BJ (cell line): ENCODE measurements around the gene SF3A1. TPM values are rescaled to one million over a fixed set of nuclear protein-coding genes. Genes with fewer than 3 reads are reported as not detected.

Experiments
- CTCF ChIA-PET: fragments of 350-600 bp; formaldehyde crosslinking; extraction: SDS; loops from one replicate; lab custom pipeline; 2021; ENCODE audit warnings: antibody characterized with exemption, inconsistent platforms; lab: Yijun Ruan, JAX
- POLR2A ChIA-PET: fragments of 300-600 bp; sonication (Branson Sonifier 250); formaldehyde crosslinking; extraction: SDS; loops from one replicate; lab custom pipeline; 2021; ENCODE audit warnings: antibody characterized with exemption; lab: Charles Lee
- DNase-seq: peaks from one replicate; pipeline ENCODE4 v3.0.0-alpha.2; 2011; ENCODE audit warnings: low read depth
- H3K27me3 ChIP-seq: 2 replicates; pipeline ENCODE4 v1.6.0; 2011; ENCODE audit warnings: low read length; ENCODE audit not compliant: control insufficient read depth, insufficient read depth
- H3K36me3 ChIP-seq: 2 replicates; pipeline ENCODE4 v1.5.1; 2011; ENCODE audit warnings: low read length; ENCODE audit not compliant: control insufficient read depth, insufficient read depth
- H3K4me3 ChIP-seq: 2 replicates; pipeline ENCODE4 v1.5.1; 2011; ENCODE audit warnings: low read depth, mild to moderate bottlenecking, control low read depth, low read length
- CTCF ChIP-seq: IDR thresholded peaks from 2 replicates; pipeline ENCODE4 v1.5.1; 2011; ENCODE audit warnings: low read depth, mild to moderate bottlenecking, control low read depth, inconsistent platforms, low read length, moderate library complexity; ENCODE audit not compliant: insufficient read depth
- polyA plus RNA-seq: library from polyadenylated mRNA; depleted of rRNA; stranded (reverse); fragments of >200 nt; gene quantifications from 2 replicates; pipeline ENCODE4 v1.2.3, GENCODE V29; 2011

SF3A1 gene
- polyA plus RNA-seq, 1 experiment = 66.8 TPM

GRCh38 chr22:30348809-30349208 is 7.9 kb downstream of the SF3A1 start:
- Histone ChIP-seq H3K4me3 (no peak overlapping the region), H3K27me3 (no peaks in the 10 kb centered on the region), H3K36me3 (peaks cover 32% of the 10 kb centered on the region)
- DNase-seq = peak; percentile 50
- CTCF ChIA-PET = interaction anchor here (0.7 to 2.0 kb wide), 4 partner anchors 58 to 158 kb away, joined by 3 to 5 read pairs (median 3); no protein-coding TSS in a partner anchor
- POLR2A ChIA-PET = no interaction called here
- TF ChIP-seq CTCF = no peak

- DNase-seq = no peak
- CTCF ChIA-PET = interaction anchor here (0.7 to 2.0 kb wide), 4 partner anchors 58 to 157 kb away, joined by 3 to 5 read pairs (median 3); no protein-coding TSS in a partner anchor
- POLR2A ChIA-PET = no interaction called here
Measured at GRCh38 chr22:30348404-30348803, 8.3 kb downstream of the SF3A1 start.

GRCh38 chr22:30347255-30347892 is 9.3 kb downstream of the SF3A1 start:
- H3K4me3 ChIP-seq = no peak overlapping the region
- no peak for DNase-seq
- no peaks in the 10 kb centered on the region for H3K27me3 ChIP-seq
- ChIA-PET POLR2A (no interaction called here), CTCF (interaction anchor here (0.6 to 2.0 kb wide), 4 partner anchors 59 to 1027 kb away, joined by 3 to 5 read pairs (median 4); no protein-coding TSS in a partner anchor)
- TF ChIP-seq CTCF = no peak
- peaks cover 33% of the 10 kb centered on the region for H3K36me3 ChIP-seq

More at GRCh38 chr22:30348404-30348803, 8.3 kb downstream of the SF3A1 start:
- H3K36me3 ChIP-seq = peaks cover 32% of the 10 kb centered on the region
- no peak for TF ChIP-seq CTCF
- no peak overlapping the region for H3K4me3 ChIP-seq
- no peaks in the 10 kb centered on the region for H3K27me3 ChIP-seq

- CTCF ChIA-PET = interaction anchor here (1.0 kb wide), 1 partner anchor 89 kb away, joined by 3 read pairs; no protein-coding TSS in a partner anchor
- DNase-seq = no peak
- POLR2A ChIA-PET = no interaction called here
- TF ChIP-seq CTCF = no peak
- Histone ChIP-seq H3K4me3 (no peak overlapping the region), H3K27me3 (no peaks in the 10 kb centered on the region), H3K36me3 (peaks cover 45% of the 10 kb centered on the region)
Measured at GRCh38 chr22:30344447-30345200, 12.1 kb downstream of the SF3A1 start.
